ENCODE results near the gene RASAL2. TPM values are rescaled to one million over a fixed set of nuclear protein-coding genes. Genes with fewer than 3 reads are reported as not detected.

The RASAL2 gene
- total and polyA plus RNA-seq, 2 experiments from 2014 or later: 16.0 to 42.2 TPM

GRCh38 chr1:178489399-178489798, 395.5 kb downstream of the RASAL2 start:
- Histone ChIP-seq H3F3A (replicated peaks; ENCODE audit: low read depth) (0 out of 2 replicates have a peak, but pooled peaks cover 6% of the 10 kb centered on the region), H3K4me2 (no peak overlapping the region), H3K4me3 (no peak overlapping the region), H3K36me3 (ENCODE audit: insufficient read depth) (no peaks in the 10 kb centered on the region), H3K27me3 (ENCODE audit: insufficient read depth) (no peaks in the 10 kb centered on the region), H3K9me2 (ENCODE audit: insufficient read depth) (no peaks in the 10 kb centered on the region), H2AFZ (no peak overlapping the region), H4K20me1 (replicated peaks; ENCODE audit: insufficient read depth) (no peaks in the 10 kb centered on the region), H3K27ac (ENCODE audit: low read depth) (no peak overlapping the region), H3K79me2 (replicated peaks; ENCODE audit: insufficient read depth) (no peaks in the 10 kb centered on the region), H3K4me1 (ENCODE audit: insufficient read depth) (no peaks in the 10 kb centered on the region)
- DNase-seq (ENCODE audit: low spot score) (no peak), ATAC-seq (no peak)
- H3K9me3 Mint-ChIP-seq: no peaks in the 10 kb centered on the region; the same call in 2 of the 3 replicates
- no peak overlapping the region for H3K27ac Mint-ChIP-seq
- TF ChIP-seq JUNB (IDR thresholded peaks at IDR 0.05; ENCODE audit: unreplicated experiment) (no peak), ZNF114 (CRISPR knock-in tag; IDR thresholded peaks at IDR 0.05) (no peak), REST (IDR thresholded peaks at IDR 0.05; ENCODE audit: unreplicated experiment) (no peak), ZNF462 (CRISPR knock-in tag; IDR thresholded peaks at IDR 0.05) (no peak), POLR2AphosphoS5 (IDR thresholded peaks at IDR 0.05; ENCODE audit: low read depth) (no peak), EZH2phosphoT487 (IDR thresholded peaks at IDR 0.05; ENCODE audit: unreplicated experiment) (no peak), CREB1 (CRISPR knock-in tag; IDR thresholded peaks at IDR 0.05; ENCODE audit: low read depth) (no peak), EZH2 (IDR thresholded peaks at IDR 0.05; ENCODE audit: low read depth, unreplicated experiment) (no peak), ZNF331 (CRISPR knock-in tag; IDR thresholded peaks at IDR 0.05; ENCODE audit: low read depth) (no peak), STAT1 (IDR thresholded peaks at IDR 0.05; ENCODE audit: unreplicated experiment) (no peak), NANOG (IDR thresholded peaks at IDR 0.05; ENCODE audit: borderline replicate concordance) (no peak), ETS1 (IDR thresholded peaks at IDR 0.05) (no peak)
- TF ChIP-seq, protein P1, sequence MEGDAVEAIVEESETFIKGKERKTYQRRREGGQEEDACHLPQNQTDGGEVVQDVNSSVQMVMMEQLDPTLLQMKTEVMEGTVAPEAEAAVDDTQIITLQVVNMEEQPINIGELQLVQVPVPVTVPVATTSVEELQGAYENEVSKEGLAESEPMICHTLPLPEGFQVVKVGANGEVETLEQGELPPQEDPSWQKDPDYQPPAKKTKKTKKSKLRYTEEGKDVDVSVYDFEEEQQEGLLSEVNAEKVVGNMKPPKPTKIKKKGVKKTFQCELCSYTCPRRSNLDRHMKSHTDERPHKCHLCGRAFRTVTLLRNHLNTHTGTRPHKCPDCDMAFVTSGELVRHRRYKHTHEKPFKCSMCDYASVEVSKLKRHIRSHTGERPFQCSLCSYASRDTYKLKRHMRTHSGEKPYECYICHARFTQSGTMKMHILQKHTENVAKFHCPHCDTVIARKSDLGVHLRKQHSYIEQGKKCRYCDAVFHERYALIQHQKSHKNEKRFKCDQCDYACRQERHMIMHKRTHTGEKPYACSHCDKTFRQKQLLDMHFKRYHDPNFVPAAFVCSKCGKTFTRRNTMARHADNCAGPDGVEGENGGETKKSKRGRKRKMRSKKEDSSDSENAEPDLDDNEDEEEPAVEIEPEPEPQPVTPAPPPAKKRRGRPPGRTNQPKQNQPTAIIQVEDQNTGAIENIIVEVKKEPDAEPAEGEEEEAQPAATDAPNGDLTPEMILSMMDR (conservative IDR thresholded peaks at IDR 0.05; ENCODE audit: low read depth in 2 of 2): no peak
- no peaks in the 10 kb centered on the region; the same call in 2 of the 3 replicates for H3K36me3 Mint-ChIP-seq (ENCODE audit: low read depth)
- peaks cover 10% of the 10 kb centered on the region for H3K27me3 Mint-ChIP-seq (ENCODE audit: insufficient read depth, low read depth, poor library complexity)
- peaks cover 3% of the 10 kb centered on the region; the same call in 2 of the 3 replicates for H3K4me1 Mint-ChIP-seq
- no peak overlapping the region for H3K4me3 Mint-ChIP-seq

Data from GM23338 (cell line).